Measurements from ENCODE around the gene CASZ1.

DNA sequence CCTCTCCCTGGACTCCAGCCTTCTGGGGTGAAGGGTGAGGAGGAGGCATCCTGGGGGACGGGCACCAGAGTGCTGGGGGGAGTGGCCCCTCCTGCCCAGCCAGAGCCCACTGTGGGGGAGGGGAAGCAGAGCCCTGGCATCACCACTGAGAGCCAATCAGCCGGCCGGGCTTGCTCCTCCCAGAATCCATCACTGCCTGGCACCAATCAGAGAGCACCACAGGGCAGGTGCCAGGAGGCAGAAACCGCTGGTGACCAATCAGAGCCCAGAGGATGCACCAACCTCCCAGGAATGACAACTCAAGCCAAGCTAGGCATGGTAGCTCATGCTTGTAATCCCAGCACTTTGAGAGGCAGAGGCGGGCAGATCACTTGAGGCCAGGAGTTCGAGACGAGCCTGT, 27.9 kb downstream of the CASZ1 start:
- TF ChIP-seq, protein P1, sequence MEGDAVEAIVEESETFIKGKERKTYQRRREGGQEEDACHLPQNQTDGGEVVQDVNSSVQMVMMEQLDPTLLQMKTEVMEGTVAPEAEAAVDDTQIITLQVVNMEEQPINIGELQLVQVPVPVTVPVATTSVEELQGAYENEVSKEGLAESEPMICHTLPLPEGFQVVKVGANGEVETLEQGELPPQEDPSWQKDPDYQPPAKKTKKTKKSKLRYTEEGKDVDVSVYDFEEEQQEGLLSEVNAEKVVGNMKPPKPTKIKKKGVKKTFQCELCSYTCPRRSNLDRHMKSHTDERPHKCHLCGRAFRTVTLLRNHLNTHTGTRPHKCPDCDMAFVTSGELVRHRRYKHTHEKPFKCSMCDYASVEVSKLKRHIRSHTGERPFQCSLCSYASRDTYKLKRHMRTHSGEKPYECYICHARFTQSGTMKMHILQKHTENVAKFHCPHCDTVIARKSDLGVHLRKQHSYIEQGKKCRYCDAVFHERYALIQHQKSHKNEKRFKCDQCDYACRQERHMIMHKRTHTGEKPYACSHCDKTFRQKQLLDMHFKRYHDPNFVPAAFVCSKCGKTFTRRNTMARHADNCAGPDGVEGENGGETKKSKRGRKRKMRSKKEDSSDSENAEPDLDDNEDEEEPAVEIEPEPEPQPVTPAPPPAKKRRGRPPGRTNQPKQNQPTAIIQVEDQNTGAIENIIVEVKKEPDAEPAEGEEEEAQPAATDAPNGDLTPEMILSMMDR (IDR thresholded peaks at IDR 0.05) = no peak
- TF ChIP-seq POLR2AphosphoS5 (IDR thresholded peaks at IDR 0.05) = no peak
